Ascending aorta (tissue), 2 donors: ENCODE results near the gene FHIT. TPM values are rescaled to one million over a fixed set of nuclear protein-coding genes. Genes with fewer than 3 reads are reported as not detected.

Source experiments
- DNase-seq, 2 donors: peaks; one replicate each; pipeline ENCODE4 v3.0.0-alpha.2; 2019; ENCODE audit warnings: low spot score in 2 of 2
- H3K27ac ChIP-seq, 2 donors: fragments of 200-600 bp; sonication (generic); one replicate each; pipeline ENCODE4 v1.5.1; 2016 to 2017; ENCODE audit warnings: mild to moderate bottlenecking in 1 of 2
- H3K27me3 ChIP-seq: fragments of 200-600 bp; sonication (generic); one replicate; pipeline ENCODE4 v1.5.1; 2017
- H3K36me3 ChIP-seq, 2 donors: fragments of 200-600 bp; sonication (generic); one replicate each; pipeline ENCODE4 v1.5.1; 2016
- H3K4me1 ChIP-seq, 2 donors: fragments of 200-600 bp; sonication (generic); one replicate each; pipeline ENCODE4 v1.5.1; 2016 to 2017; ENCODE audit warnings: mild to moderate bottlenecking in 1 of 2
- H3K4me3 ChIP-seq, 2 donors: fragments of 200-600 bp; sonication (generic); one replicate each; pipeline ENCODE4 v1.5.1; 2016 to 2017; ENCODE audit warnings: mild to moderate bottlenecking in 1 of 2
- H3K9me3 ChIP-seq, 2 donors: fragments of 200-600 bp; sonication (generic); one replicate each; pipeline ENCODE4 v1.5.1; 2016
- CTCF ChIP-seq, 3 experiments: fragments of 200-600 bp in 2 of 3; fragments of 450-650 bp in 1 of 3; sonication (generic) in 2 of 3; IDR thresholded peaks; one replicate each; pipeline ENCODE4 v1.5.1; 2016 to 2019; ENCODE audit warnings: antibody characterized with exemption in 3 of 3, mild to moderate bottlenecking in 1 of 3, moderate library complexity in 1 of 3
- intact Hi-C: fragments of 100-400 bp; cut with DNase I; formaldehyde crosslinking; loops from one replicate; pipeline ENCODE4 v1.15.1; 2023
- total RNA-seq: library from RNA; depleted of rRNA; stranded (reverse); fragments of >200 nt; gene quantifications from one replicate; pipeline ENCODE4 v1.1.0, GENCODE V29; 2016

Gene FHIT
- total RNA-seq, 1 donor from 2014 or later = 0.21 TPM

- TF ChIP-seq CTCF (IDR thresholded peaks at IDR 0.05) = no peak
- Histone ChIP-seq H3K4me1 (no peaks in the 10 kb centered on the region), H3K9me3 (no peaks in the 10 kb centered on the region), H3K27ac (no peak overlapping the region), H3K36me3 (no peaks in the 10 kb centered on the region), H3K27me3 (no peaks in the 10 kb centered on the region), H3K4me3 (no peak overlapping the region)
- no peak for DNase-seq
- intact Hi-C loops = no loop called here
Observed at GRCh38 chr3:60000311-60001105, 1250.7 kb downstream of the FHIT start.

GRCh38 chr3:59998058-59998457, 1253.2 kb downstream of the FHIT start:
- no peaks in the 10 kb centered on the region for H3K36me3 ChIP-seq
- intact Hi-C loops = no loop called here
- no peak overlapping the region for H3K4me3 ChIP-seq
- no peak for TF ChIP-seq CTCF (IDR thresholded peaks at IDR 0.05)
- H3K27me3 ChIP-seq = no peaks in the 10 kb centered on the region
- no peaks in the 10 kb centered on the region for H3K9me3 ChIP-seq
- no peak overlapping the region for H3K27ac ChIP-seq
- H3K4me1 ChIP-seq = no peaks in the 10 kb centered on the region
- DNase-seq = no peak

GRCh38 chr3:59997583-59997982, 1253.7 kb downstream of the FHIT start:
- TF ChIP-seq CTCF (IDR thresholded peaks at IDR 0.05) = no peak
- no peaks in the 10 kb centered on the region for H3K9me3 ChIP-seq
- no peak overlapping the region for H3K27ac ChIP-seq
- H3K36me3 ChIP-seq = no peaks in the 10 kb centered on the region
- no peaks in the 10 kb centered on the region for H3K4me1 ChIP-seq
- no peak overlapping the region for H3K4me3 ChIP-seq
- intact Hi-C loops = no loop called here
- no peaks in the 10 kb centered on the region for H3K27me3 ChIP-seq
- DNase-seq = no peak

GRCh38 chr3:59996056-59996455, 1255.2 kb downstream of the FHIT start:
- no peak overlapping the region for H3K4me3 ChIP-seq
- H3K36me3 ChIP-seq = no peaks in the 10 kb centered on the region
- intact Hi-C loops = no loop called here
- DNase-seq = no peak
- no peak overlapping the region for H3K27ac ChIP-seq
- no peaks in the 10 kb centered on the region for H3K27me3 ChIP-seq
- no peaks in the 10 kb centered on the region for H3K4me1 ChIP-seq
- TF ChIP-seq CTCF (IDR thresholded peaks at IDR 0.05) = no peak
- H3K9me3 ChIP-seq = no peaks in the 10 kb centered on the region

GRCh38 chr3:59995563-59995962, 1255.7 kb downstream of the FHIT start:
- no peaks in the 10 kb centered on the region for H3K4me1 ChIP-seq
- intact Hi-C loops = no loop called here
- TF ChIP-seq CTCF (IDR thresholded peaks at IDR 0.05) = no peak
- H3K27me3 ChIP-seq = no peaks in the 10 kb centered on the region
- H3K27ac ChIP-seq = no peak overlapping the region
- no peaks in the 10 kb centered on the region for H3K36me3 ChIP-seq
- H3K9me3 ChIP-seq = no peaks in the 10 kb centered on the region
- H3K4me3 ChIP-seq = no peak overlapping the region
- DNase-seq = no peak
